ENCODE measurements around the gene MET.

GRCh38 chr7:116829041-116829440 lies 157.0 kb downstream of the MET start:
- TF ChIP-seq POLR2A (IDR thresholded peaks at IDR 0.05; ENCODE audit: low read length) (no peak), GATA1 (IDR thresholded peaks at IDR 0.05; ENCODE audit: low read depth, low read length) (no peak)

Measured in erythroblast (primary cell).